DLD1 (cell line): Measurements from ENCODE around the gene TAS2R16.
"Not testable (repeated sequence)": the region's sequence is repeated elsewhere in the genome, so short reads cannot be mapped to it uniquely, and the experiment has no call there.

Source experiments
- in situ Hi-C: cut with HindIII; loops from 2 replicates; pipeline ENCODE4 v1.10.0; 2017; ENCODE audit warnings: low sequenced_read_pairs

TAS2R16 gene

GRCh38 chr7:122974229-122974628 lies 21.3 kb downstream of the TAS2R16 start:
- in situ Hi-C loops = no loop called here

- in situ Hi-C loops = no loop called here
Measured at GRCh38 chr7:122972056-122972455, 23.4 kb downstream of the TAS2R16 start.

- in situ Hi-C loops = no loop called here
Measured at GRCh38 chr7:122970740-122971725, 24.5 kb downstream of the TAS2R16 start.

- in situ Hi-C loops = no loop called here
Measured at GRCh38 chr7:122968389-122968788, 27.1 kb downstream of the TAS2R16 start.

- in situ Hi-C loops = no loop called here
Measured at GRCh38 chr7:122965306-122965705, 30.2 kb downstream of the TAS2R16 start.

- in situ Hi-C loops = not testable (repeated sequence)
Measured at GRCh38 chr7:122953678-122954077, 41.8 kb downstream of the TAS2R16 start.

- in situ Hi-C loops = no loop called here
Measured at GRCh38 chr7:122951006-122951405, 44.5 kb downstream of the TAS2R16 start.

- in situ Hi-C loops = no loop called here
Measured at GRCh38 chr7:122949186-122949585, 46.3 kb downstream of the TAS2R16 start.
